OCI-LY3 (cell line): ENCODE data around the gene OR52N4.

ENCODE experiments used
- H2AFZ ChIP-seq: fragments of 200-600, 300-600 bp; shearing (Covaris generic); 2 replicates; pipeline ENCODE4 v1.6.0; 2014; ENCODE audit warnings: antibody characterized with exemption, low read depth, low read length
- H3K27ac ChIP-seq: fragments of 200-600, 300-600 bp; sonication (generic); 2 replicates; pipeline ENCODE4 v1.5.1; 2014; ENCODE audit warnings: mild to moderate bottlenecking, low read length, moderate library complexity, mixed read lengths
- H3K27me3 ChIP-seq: fragments of 200-600, 300-600 bp; sonication (generic); 2 replicates; pipeline ENCODE4 v1.6.1; 2014; ENCODE audit warnings: low read depth, low read length, mixed read lengths
- H3K36me3 ChIP-seq: fragments of 200-600, 300-600 bp; sonication (generic); replicated peaks from 2 replicates; pipeline ENCODE3; 2014; ENCODE audit warnings: low read depth, low read length, mixed read lengths
- H3K4me1 ChIP-seq: fragments of 300-600, 200-600 bp; sonication (generic); 2 replicates; pipeline ENCODE4 v1.6.1; 2014; ENCODE audit warnings: low read length, mixed read lengths
- H3K4me2 ChIP-seq: fragments of 200-600, 300-600 bp; sonication (generic); 2 replicates; pipeline ENCODE4 v1.6.1; 2014; ENCODE audit warnings: low read length, mixed read lengths
- H3K4me3 ChIP-seq: fragments of 300-600, 200-600 bp; sonication (generic); 2 replicates; pipeline ENCODE4 v1.5.1; 2014; ENCODE audit warnings: antibody characterized with exemption, mild to moderate bottlenecking, low read length, moderate library complexity
- H3K79me2 ChIP-seq: fragments of 300-600, 200-600 bp; shearing (Covaris generic); 2 replicates; pipeline ENCODE4 v1.6.1; 2014; ENCODE audit warnings: mild to moderate bottlenecking, low read length, mixed read lengths
- H3K9ac ChIP-seq: fragments of 300-600, 200-600 bp; shearing (Covaris generic); 2 replicates; pipeline ENCODE4 v1.6.0; 2014; ENCODE audit warnings: mild to moderate bottlenecking, low read length, moderate library complexity
- H3K9me3 ChIP-seq: fragments of 200-600, 300-600 bp; shearing (Covaris generic); 2 replicates; pipeline ENCODE4 v1.6.1; 2014; ENCODE audit warnings: low read length, mixed read lengths; ENCODE audit not compliant: insufficient read depth
- H4K20me1 ChIP-seq: fragments of 200-600, 300-600 bp; sonication (generic); 2 replicates; pipeline ENCODE4 v1.6.1; 2016; ENCODE audit warnings: low read length, mixed read lengths; ENCODE audit not compliant: insufficient read depth
- CTCF ChIP-seq: fragments of 200-600, 300-600 bp; sonication (generic); IDR thresholded peaks from 2 replicates; pipeline ENCODE4 v1.5.1; 2014; ENCODE audit warnings: antibody characterized with exemption, low read length, low read depth
- EZH2phosphoT487 ChIP-seq: fragments of 200-600 bp; shearing (Covaris generic); IDR thresholded peaks from 2 replicates; pipeline ENCODE4 v1.6.1; 2018; ENCODE audit warnings: antibody characterized with exemption, mixed run types, low read depth

Gene OR52N4

GRCh38 chr11:5791165-5791564 is 37.1 kb downstream of the OR52N4 start, which contains the start of gene OR52N1:
Gene OR52N1 (minus strand): TSS chr11:5791265. CDS start chr11:5788816, 2,449 bp downstream.
- Histone ChIP-seq H4K20me1 (no peaks in the 10 kb centered on the region), H2AFZ (no peak within 1 kb of the TSS), H3K4me1 (no peaks in the 10 kb centered on the region), H3K79me2 (no peaks in the 10 kb centered on the region), H3K4me2 (no peak within 1 kb of the TSS), H3K9ac (no peak within 1 kb of the TSS), H3K9me3 (no peaks in the 10 kb centered on the region), H3K27me3 (no peaks in the 10 kb centered on the region), H3K4me3 (no peak within 1 kb of the TSS), H3K27ac (no peak within 1 kb of the TSS), H3K36me3 (no peaks in the 10 kb centered on the region)
- TF ChIP-seq CTCF (no peak), EZH2phosphoT487 (no peak)

- no peak overlapping the region for H3K4me3 ChIP-seq
- no peak overlapping the region for H3K9ac ChIP-seq
- TF ChIP-seq EZH2phosphoT487 (no peak), CTCF (no peak)
- H3K4me1 ChIP-seq: no peaks in the 10 kb centered on the region
- H4K20me1 ChIP-seq: no peaks in the 10 kb centered on the region
- no peak overlapping the region for H3K27ac ChIP-seq
- H2AFZ ChIP-seq: no peak overlapping the region
- H3K27me3 ChIP-seq: no peaks in the 10 kb centered on the region
- no peaks in the 10 kb centered on the region for H3K79me2 ChIP-seq
- H3K4me2 ChIP-seq: no peak overlapping the region
- H3K36me3 ChIP-seq: no peaks in the 10 kb centered on the region
- H3K9me3 ChIP-seq: no peaks in the 10 kb centered on the region
These were observed 42.5 kb downstream of the OR52N4 start for GRCh38 chr11:5796541-5796940.

- Histone ChIP-seq H3K4me2 (no peak overlapping the region), H3K79me2 (no peaks in the 10 kb centered on the region), H3K27ac (no peak overlapping the region), H3K4me3 (no peak overlapping the region), H4K20me1 (no peaks in the 10 kb centered on the region), H3K27me3 (0 out of 2 replicates have a peak, but pooled peaks cover 2% of the 10 kb centered on the region), H2AFZ (no peak overlapping the region), H3K9me3 (no peaks in the 10 kb centered on the region), H3K36me3 (no peaks in the 10 kb centered on the region), H3K9ac (no peak overlapping the region), H3K4me1 (peaks cover 3% of the 10 kb centered on the region; the same call in 1 of the 2 replicates)
- no peak for TF ChIP-seq EZH2phosphoT487
- no peak for TF ChIP-seq CTCF
These were observed 49.9 kb downstream of the OR52N4 start for GRCh38 chr11:5803982-5804381.
